A673 (cell line): ENCODE data around the gene ZNF597. TPM values are rescaled to one million over a fixed set of nuclear protein-coding genes. Genes with fewer than 3 reads are reported as not detected.

ENCODE experiments used
- BruUV-seq: library from RNA; stranded (reverse); fragments of 400-500 nt; replicated peaks from 2 replicates; lab custom pipeline; 2021; lab: Mats Ljungman, UMichigan
- CTCF ChIA-PET: fragments of 300-600 bp; sonication (Branson Sonifier 250); formaldehyde crosslinking; loops from one replicate; lab custom pipeline; 2022; ENCODE audit warnings: antibody characterized with exemption; lab: Charles Lee
- POLR2A ChIA-PET: fragments of 300-600 bp; sonication (Branson Sonifier 250); formaldehyde crosslinking; loops from one replicate; lab custom pipeline; 2022; ENCODE audit warnings: antibody characterized with exemption; ENCODE audit not compliant: low non-redundant PET; lab: Charles Lee
- DNase-seq: peaks from one replicate; pipeline ENCODE4 v3.0.0-alpha.2; 2015; ENCODE audit warnings: low spot score
- H3K27ac ChIP-seq: fragments of 200-600 bp; sonication (generic); 2 replicates; pipeline ENCODE4 v1.5.1; 2016; ENCODE audit warnings: mixed run types, low read depth, mild to moderate bottlenecking, mixed read lengths, antibody characterized with exemption, low read length; ENCODE audit not compliant: poor library complexity, severe bottlenecking
- H3K27me3 ChIP-seq: fragments of 200-600 bp; sonication (generic); replicated peaks from 2 replicates; pipeline ENCODE4 v1.6.1; 2017; ENCODE audit warnings: mixed run types, low read depth, mild to moderate bottlenecking, mixed read lengths, antibody characterized with exemption, low read length; ENCODE audit not compliant: insufficient read depth, poor library complexity
- H3K36me3 ChIP-seq: fragments of 200-600 bp; sonication (generic); 2 replicates; pipeline ENCODE4 v1.6.1; 2016; ENCODE audit warnings: mixed run types, mild to moderate bottlenecking, mixed read lengths, antibody characterized with exemption, low read length; ENCODE audit not compliant: insufficient read depth, poor library complexity, severe bottlenecking
- H3K4me1 ChIP-seq: fragments of 200-600 bp; sonication (generic); 2 replicates; pipeline ENCODE4 v1.6.1; 2017; ENCODE audit warnings: mixed run types, mild to moderate bottlenecking, mixed read lengths, antibody characterized with exemption, low read length; ENCODE audit not compliant: insufficient read depth, poor library complexity, severe bottlenecking
- H3K4me3 ChIP-seq: fragments of 200-600 bp; sonication (generic); 2 replicates; pipeline ENCODE4 v1.5.1; 2016; ENCODE audit warnings: low read depth, mixed run types, mild to moderate bottlenecking, mixed read lengths, low read length; ENCODE audit not compliant: poor library complexity, severe bottlenecking
- H3K9me3 ChIP-seq: fragments of 200-600 bp; sonication (generic); 2 replicates; pipeline ENCODE4 v1.6.1; 2016; ENCODE audit warnings: mixed run types, low read depth, mild to moderate bottlenecking, mixed read lengths, antibody characterized with exemption, low read length; ENCODE audit not compliant: poor library complexity, severe bottlenecking
- CTCF ChIP-seq: fragments of 300-800, 200-600 bp; sonication (generic); conservative IDR thresholded peaks from 2 replicates; pipeline ENCODE4 v1.5.1; 2017; ENCODE audit warnings: low read depth, mild to moderate bottlenecking, antibody characterized with exemption, low read length, moderate library complexity, mixed read lengths
- EZH2 ChIP-seq: fragments of 200-600 bp; sonication (generic); IDR thresholded peaks from 2 replicates; pipeline ENCODE4 v1.6.1; 2017; ENCODE audit warnings: borderline replicate concordance, low read depth, mild to moderate bottlenecking, mixed read lengths, antibody characterized with exemption, low read length; ENCODE audit not compliant: poor library complexity, severe bottlenecking
- intact Hi-C: fragments of 100-400 bp; cut with micrococcal nuclease; formaldehyde crosslinking; loops from one replicate; pipeline ENCODE4 v1.10.0; 2022; ENCODE audit not compliant: unreplicated experiment
- total RNA-seq: library from RNA; stranded (reverse); gene quantifications from 2 replicates; pipeline ENCODE4 v1.2.3, GENCODE V29; 2021

Gene ZNF597
- total RNA-seq, 1 experiment from 2014 or later: 2.8 TPM

GRCh38 chr16:3482659-3483241, 39.4 kb upstream of the ZNF597 start:
- ChIA-PET POLR2A (no interaction called here), CTCF (no interaction called here)
- Histone ChIP-seq H3K4me1 (peaks cover 3% of the 10 kb centered on the region), H3K27me3 (no peaks in the 10 kb centered on the region), H3K27ac (no peak overlapping the region), H3K4me3 (no peak overlapping the region), H3K36me3 (peaks cover 6% of the 10 kb centered on the region), H3K9me3 (no peaks in the 10 kb centered on the region)
- BruUV-seq: no TSS peak
- DNase-seq: no peak
- intact Hi-C loops: no loop called here
- no peak for TF ChIP-seq CTCF
- no peak for TF ChIP-seq EZH2

- Histone ChIP-seq H3K27me3 (no peaks in the 10 kb centered on the region), H3K9me3 (no peaks in the 10 kb centered on the region), H3K4me1 (peaks cover 3% of the 10 kb centered on the region), H3K36me3 (peaks cover 6% of the 10 kb centered on the region), H3K4me3 (no peak overlapping the region), H3K27ac (peak overlapping the region; percentile 48)
- no TSS peak for BruUV-seq
- ChIA-PET CTCF (no interaction called here), POLR2A (no interaction called here)
- intact Hi-C loops: no loop called here
- DNase-seq: no peak
- no peak for TF ChIP-seq EZH2
- TF ChIP-seq CTCF: no peak
Observed at GRCh38 chr16:3481696-3482658, 38.7 kb upstream of the ZNF597 start.

- no TSS peak for BruUV-seq
- H3K36me3 ChIP-seq: peaks cover 6% of the 10 kb centered on the region
- ChIA-PET CTCF (no interaction called here), POLR2A (no interaction called here)
- H3K4me3 ChIP-seq: no peak overlapping the region
- peak; percentile 42 for DNase-seq
- peak overlapping the region; percentile 48 for H3K27ac ChIP-seq
- intact Hi-C loops: no loop called here
- peaks cover 3% of the 10 kb centered on the region for H3K4me1 ChIP-seq
- TF ChIP-seq CTCF (no peak), EZH2 (no peak)
- H3K27me3 ChIP-seq: no peaks in the 10 kb centered on the region
- no peaks in the 10 kb centered on the region for H3K9me3 ChIP-seq
Observed at GRCh38 chr16:3480901-3481695, 37.8 kb upstream of the ZNF597 start.
